Breast epithelium (tissue), 4 donors: ENCODE results near the gene RLBP1. TPM values are rescaled to one million over a fixed set of nuclear protein-coding genes. Genes with fewer than 3 reads are reported as not detected.

Experiments used
- DNase-seq, 2 donors: peaks; one replicate each; pipeline ENCODE4 v3.0.0-alpha.2; 2019; ENCODE audit warnings: low spot score in 2 of 2
- H3K27ac ChIP-seq, 2 donors: fragments of 200-600 bp; sonication (generic) in 1 of 2; one replicate each; pipeline ENCODE4 v1.5.1; 2016 to 2019; ENCODE audit warnings: mild to moderate bottlenecking in 1 of 2
- H3K27me3 ChIP-seq, 2 donors: fragments of 200-600 bp; sonication (generic) in 1 of 2; one replicate each; pipeline versions ENCODE4 v1.5.1 to v1.6.0; 2017 to 2019; ENCODE audit warnings: control low read depth in 1 of 2, mild to moderate bottlenecking in 1 of 2
- H3K36me3 ChIP-seq: fragments of 200-600 bp; one replicate; pipeline ENCODE4 v1.5.1; 2019
- H3K4me1 ChIP-seq, 2 donors: fragments of 200-600 bp; sonication (generic); one replicate each; pipeline ENCODE4 v1.5.1; 2016 to 2019; ENCODE audit warnings: control low read depth in 1 of 2
- H3K4me3 ChIP-seq, 3 donors: fragments of 200-600 bp; sonication (generic); 1 replicate in 2 of 3; 2 replicates in 1 of 3; pipeline ENCODE4 v1.5.1; 2016 to 2019; ENCODE audit warnings: mild to moderate bottlenecking in 3 of 3, moderate library complexity in 2 of 3
- H3K9me3 ChIP-seq, 2 donors: fragments of 200-600 bp; sonication (generic) in 1 of 2; one replicate each; pipeline ENCODE4 v1.5.1; 2016 to 2019; ENCODE audit warnings: control low read depth in 1 of 2
- CTCF ChIP-seq, 3 donors: fragments of 450-650 bp; IDR thresholded peaks; one replicate each; pipeline ENCODE4 v1.5.1; 2016 to 2017; ENCODE audit warnings: antibody characterized with exemption in 3 of 3, mild to moderate bottlenecking in 3 of 3, moderate library complexity in 3 of 3
- POLR2A ChIP-seq: fragments of 450-650 bp; IDR thresholded peaks from one replicate; pipeline ENCODE4 v1.6.1; 2016; ENCODE audit warnings: antibody characterized with exemption, mild to moderate bottlenecking, moderate library complexity
- POLR2AphosphoS5 ChIP-seq, 3 donors: sonication (generic); formaldehyde crosslinking; IDR thresholded peaks; one replicate each; pipeline ENCODE4 v1.6.1; 2017; ENCODE audit warnings: antibody characterized with exemption in 3 of 3
- intact Hi-C: fragments of 100-400 bp; cut with DNase I; formaldehyde crosslinking; loops from one replicate; pipeline ENCODE4 v1.15.1; 2023; ENCODE audit warnings: low total_unique reads
- total RNA-seq, 3 donors: library from RNA; depleted of rRNA; stranded (reverse); fragments of >200 nt; gene quantifications; one replicate each; pipeline ENCODE4 v1.1.0, GENCODE V29; 2016

The RLBP1 gene
- total RNA-seq, 3 donors from 2014 or later: not detected

GRCh38 chr15:89194608-89195007, 26.8 kb downstream of the RLBP1 start:
- Histone ChIP-seq H3K4me1 (no peaks in the 10 kb centered on the region), H3K27me3 (no peaks in the 10 kb centered on the region), H3K27ac (peak overlapping the region in 1 of 2 donors; percentile 20), H3K36me3 (no peaks in the 10 kb centered on the region), H3K4me3 (no peak overlapping the region), H3K9me3 (no peaks in the 10 kb centered on the region)
- no peak for DNase-seq
- intact Hi-C loops: no loop called here
- TF ChIP-seq POLR2AphosphoS5 (IDR thresholded peaks at IDR 0.05) (no peak), POLR2A (no peak), CTCF (IDR thresholded peaks at IDR 0.05) (no peak)

- Histone ChIP-seq H3K36me3 (peaks cover 4% of the 10 kb centered on the region), H3K4me3 (no peak overlapping the region), H3K27ac (no peak overlapping the region), H3K9me3 (no peaks in the 10 kb centered on the region), H3K4me1 (no peaks in the 10 kb centered on the region), H3K27me3 (no peaks in the 10 kb centered on the region)
- DNase-seq: no peak
- no peak for TF ChIP-seq POLR2A
- TF ChIP-seq CTCF (IDR thresholded peaks at IDR 0.05): no peak
- no peak for TF ChIP-seq POLR2AphosphoS5 (IDR thresholded peaks at IDR 0.05)
- intact Hi-C loops: no loop called here
These were observed 28.6 kb downstream of the RLBP1 start for GRCh38 chr15:89192766-89193165.

- intact Hi-C loops: no loop called here
- Histone ChIP-seq H3K36me3 (peaks cover 4% of the 10 kb centered on the region), H3K4me3 (no peak overlapping the region), H3K27me3 (no peaks in the 10 kb centered on the region), H3K4me1 (no peaks in the 10 kb centered on the region), H3K27ac (no peak overlapping the region), H3K9me3 (no peaks in the 10 kb centered on the region)
- no peak for DNase-seq
- TF ChIP-seq POLR2AphosphoS5 (IDR thresholded peaks at IDR 0.05): no peak
- no peak for TF ChIP-seq CTCF (IDR thresholded peaks at IDR 0.05)
- TF ChIP-seq POLR2A: no peak
These were observed 29.2 kb downstream of the RLBP1 start for GRCh38 chr15:89192136-89192535.

- no peak for TF ChIP-seq POLR2AphosphoS5 (IDR thresholded peaks at IDR 0.05)
- no peak for TF ChIP-seq CTCF (IDR thresholded peaks at IDR 0.05)
- TF ChIP-seq POLR2A: no peak
- Histone ChIP-seq H3K4me3 (no peak overlapping the region), H3K36me3 (peaks cover 9% of the 10 kb centered on the region), H3K9me3 (no peaks in the 10 kb centered on the region), H3K4me1 (no peaks in the 10 kb centered on the region), H3K27me3 (no peaks in the 10 kb centered on the region), H3K27ac (no peak overlapping the region)
- intact Hi-C loops: no loop called here
- no peak for DNase-seq
These were observed 33.3 kb downstream of the RLBP1 start for GRCh38 chr15:89187986-89188514.

- DNase-seq: no peak
- no peaks in the 10 kb centered on the region for H3K9me3 ChIP-seq
- no peaks in the 10 kb centered on the region for H3K27me3 ChIP-seq
- H3K4me1 ChIP-seq: no peaks in the 10 kb centered on the region
- no peak for TF ChIP-seq POLR2AphosphoS5 (IDR thresholded peaks at IDR 0.05)
- no peak for TF ChIP-seq POLR2A
- no peak for TF ChIP-seq CTCF (IDR thresholded peaks at IDR 0.05)
- intact Hi-C loops: no loop called here
- H3K27ac ChIP-seq: no peak overlapping the region
- no peak overlapping the region for H3K4me3 ChIP-seq
- H3K36me3 ChIP-seq: peaks cover 9% of the 10 kb centered on the region
These were observed 33.9 kb downstream of the RLBP1 start for GRCh38 chr15:89187301-89187985.
